Liver (tissue), 3 donors: Measurements from ENCODE around the gene SMG7.

Experiments
- CTCF ChIP-seq: fragments of 150-350 bp; IDR thresholded peaks from 2 replicates; pipeline ENCODE4 v1.5.1; 2017; ENCODE audit warnings: improper control_type of control experiment, low read depth, low read length; ENCODE audit not compliant: missing input control
- FOXA2 ChIP-seq: IDR thresholded peaks from 2 replicates; pipeline ENCODE4 v1.6.1; 2016; ENCODE audit warnings: antibody characterized with exemption
- JUND ChIP-seq, 2 donors: IDR thresholded peaks; 2 replicates each; pipeline ENCODE4 v1.6.1; 2016; ENCODE audit warnings: antibody characterized with exemption in 2 of 2
- NR2F2 ChIP-seq: IDR thresholded peaks from 2 replicates; pipeline ENCODE4 v1.6.1; 2016; ENCODE audit warnings: antibody characterized with exemption
- RAD21 ChIP-seq, 2 donors: IDR thresholded peaks; 2 replicates each; pipeline ENCODE4 v1.6.1; 2016; ENCODE audit warnings: antibody characterized with exemption in 2 of 2, mild to moderate bottlenecking in 2 of 2
- REST ChIP-seq: IDR thresholded peaks from 2 replicates; pipeline ENCODE4 v1.6.1; 2016; ENCODE audit warnings: antibody characterized with exemption, mild to moderate bottlenecking
- RXRA ChIP-seq, 2 donors: IDR thresholded peaks; 2 replicates each; pipeline ENCODE4 v1.6.1; 2017 to 2018; ENCODE audit warnings: antibody characterized with exemption in 2 of 2, mild to moderate bottlenecking in 1 of 2
- TAF1 ChIP-seq: conservative IDR thresholded peaks from 2 replicates; pipeline ENCODE4 v1.6.1; 2016; ENCODE audit warnings: antibody characterized with exemption, mild to moderate bottlenecking
- donor health status: healthy.
- donor health status: healthy.

- TF ChIP-seq TAF1 (no peak), CTCF (no peak), NR2F2 (no peak), FOXA2 (no peak), REST (no peak), JUND (IDR thresholded peaks at IDR 0.05) (no peak), RAD21 (IDR thresholded peaks at IDR 0.05) (no peak), RXRA (IDR thresholded peaks at IDR 0.05) (no peak)
Measured at GRCh38 chr1:183570451-183570850, 98.2 kb downstream of the SMG7 start.
